Neural cell (in vitro differentiated cells): Measurements from ENCODE around the gene CNTN4. TPM values are rescaled to one million over a fixed set of nuclear protein-coding genes. Genes with fewer than 3 reads are reported as not detected.

Source experiments
- H2AFZ ChIP-seq: fragments of 200-600, 300-800 bp; sonication (generic), shearing (Covaris generic); 2 replicates; pipeline ENCODE4 v1.6.0; 2014; ENCODE audit warnings: low read depth, mild to moderate bottlenecking, antibody characterized with exemption, low read length, moderate library complexity
- H3F3A ChIP-seq: fragments of 200-600 bp; shearing (Covaris generic); 2 replicates; pipeline ENCODE4 v1.6.1; 2016; ENCODE audit warnings: mild to moderate bottlenecking, moderate library complexity, mixed read lengths, antibody characterized with exemption, low read length; ENCODE audit not compliant: insufficient read depth, poor library complexity, severe bottlenecking
- H3K27ac ChIP-seq: fragments of 200-600, 300-800 bp; sonication (generic), shearing (Covaris generic); 2 replicates; pipeline ENCODE4 v1.5.1; 2014; ENCODE audit warnings: mild to moderate bottlenecking, low read length, moderate library complexity
- H3K27me3 ChIP-seq: fragments of 300-800, 200-600 bp; sonication (generic), shearing (Covaris generic); 2 replicates; pipeline ENCODE4 v1.6.0; 2014; ENCODE audit warnings: mild to moderate bottlenecking, low read depth, low read length, moderate library complexity; ENCODE audit not compliant: insufficient read depth
- H3K36me3 ChIP-seq: fragments of 300-800, 200-600 bp; sonication (generic), shearing (Covaris generic); 2 replicates; pipeline ENCODE4 v1.5.1; 2014; ENCODE audit warnings: mild to moderate bottlenecking, antibody characterized with exemption, low read length, moderate library complexity; ENCODE audit not compliant: insufficient read depth
- H3K4me2 ChIP-seq: fragments of 300-800, 200-600 bp; sonication (generic), shearing (Covaris generic); 2 replicates; pipeline ENCODE4 v1.6.0; 2014; ENCODE audit warnings: mild to moderate bottlenecking, low read length
- H3K4me3 ChIP-seq: fragments of 300-800, 200-600 bp; sonication (generic), shearing (Covaris generic); 2 replicates; pipeline ENCODE4 v1.5.1; 2014; ENCODE audit warnings: mild to moderate bottlenecking, low read length, moderate library complexity
- H3K79me2 ChIP-seq: fragments of 200-600 bp; shearing (Covaris generic); replicated peaks from 2 replicates; pipeline ENCODE4 v1.6.0; 2014; ENCODE audit warnings: mild to moderate bottlenecking, low read length, moderate library complexity; ENCODE audit not compliant: insufficient read depth
- H3K9ac ChIP-seq: fragments of 300-800, 200-600 bp; sonication (generic), shearing (Covaris generic); 2 replicates; pipeline ENCODE4 v1.6.1; 2016; ENCODE audit warnings: mild to moderate bottlenecking, low read length, mixed read lengths
- H3K9me2 ChIP-seq: fragments of 200-600 bp; shearing (Covaris generic); 2 replicates; pipeline ENCODE4 v1.6.1; 2016; ENCODE audit warnings: mild to moderate bottlenecking, low read length, mixed read lengths; ENCODE audit not compliant: insufficient read depth
- H3K9me3 ChIP-seq: fragments of 200-600, 300-800 bp; sonication (generic), shearing (Covaris generic); 2 replicates; pipeline ENCODE4 v1.6.1; 2016; ENCODE audit warnings: mild to moderate bottlenecking, mixed run types, low read length, moderate library complexity, mixed read lengths
- H4K20me1 ChIP-seq: fragments of 200-600 bp; shearing (Covaris generic); 2 replicates; pipeline ENCODE4 v1.6.1; 2016; ENCODE audit warnings: mild to moderate bottlenecking, mixed run types; ENCODE audit not compliant: insufficient read depth
- CTCF ChIP-seq: fragments of 450-650 bp; IDR thresholded peaks from 2 replicates; pipeline ENCODE4 v1.5.1; 2014; ENCODE audit warnings: antibody characterized with exemption, mild to moderate bottlenecking, moderate library complexity; ENCODE audit not compliant: poor library complexity, severe bottlenecking
- EP300 ChIP-seq: fragments of 450-650 bp; conservative IDR thresholded peaks from 2 replicates; pipeline ENCODE4 v1.6.1; 2014; ENCODE audit warnings: antibody characterized with exemption, mild to moderate bottlenecking, moderate library complexity; ENCODE audit not compliant: poor library complexity, severe bottlenecking
- EZH2 ChIP-seq: fragments of 200-600, 300-800 bp; shearing (Covaris generic), sonication (generic); IDR thresholded peaks from 2 replicates; pipeline ENCODE4 v1.6.1; 2014; ENCODE audit warnings: antibody characterized with exemption, low read length, borderline replicate concordance, mild to moderate bottlenecking; ENCODE audit not compliant: insufficient read depth, poor library complexity, severe bottlenecking
- MXI1 ChIP-seq: fragments of 450-650 bp; conservative IDR thresholded peaks from 2 replicates; pipeline ENCODE4 v1.6.1; 2014; ENCODE audit warnings: antibody characterized with exemption, mild to moderate bottlenecking; ENCODE audit not compliant: poor library complexity, severe bottlenecking
- POLR2AphosphoS5 ChIP-seq: IDR thresholded peaks from 2 replicates; pipeline ENCODE4 v1.6.1; 2012
- RAD21 ChIP-seq: fragments of 450-650 bp; conservative IDR thresholded peaks from 2 replicates; pipeline ENCODE4 v1.6.1; 2014; ENCODE audit warnings: antibody characterized with exemption, mild to moderate bottlenecking, moderate library complexity
- REST ChIP-seq: IDR thresholded peaks from 2 replicates; pipeline ENCODE4 v1.6.1; 2012; ENCODE audit warnings: borderline replicate concordance
- SMC3 ChIP-seq: fragments of 450-650 bp; conservative IDR thresholded peaks from 2 replicates; pipeline ENCODE4 v1.6.1; 2014; ENCODE audit warnings: antibody characterized with exemption, mild to moderate bottlenecking, moderate library complexity; ENCODE audit not compliant: poor library complexity
- TAF1 ChIP-seq: IDR thresholded peaks from 2 replicates; pipeline ENCODE4 v1.6.1; 2012; ENCODE audit warnings: low read depth
- polyA plus RNA-seq: library from polyadenylated mRNA; depleted of rRNA; stranded (reverse); fragments of >200 nt; gene quantifications from 2 replicates; pipeline ENCODE4 v1.2.3, GENCODE V29; 2014

Gene CNTN4
- polyA plus RNA-seq, 1 donor from 2014 or later, result 10.6 TPM

GRCh38 chr3:2212206-2212605 is 113.5 kb downstream of the CNTN4 start:
- no peak overlapping the region for H3K27ac ChIP-seq
- H3K4me3 ChIP-seq, result no peak overlapping the region
- TF ChIP-seq REST (no peak), EP300 (no peak), RAD21 (no peak), TAF1 (no peak), MXI1 (no peak), SMC3 (no peak), CTCF (no peak), EZH2 (no peak), POLR2AphosphoS5 (no peak)
- no peaks in the 10 kb centered on the region for H3F3A ChIP-seq
- no peaks in the 10 kb centered on the region for H3K9me2 ChIP-seq
- H3K9me3 ChIP-seq, result no peaks in the 10 kb centered on the region
- no peak overlapping the region for H2AFZ ChIP-seq
- H3K4me2 ChIP-seq, result no peak overlapping the region
- H3K36me3 ChIP-seq, result no peaks in the 10 kb centered on the region
- H3K27me3 ChIP-seq, result no peaks in the 10 kb centered on the region
- H3K9ac ChIP-seq, result no peak overlapping the region
- H4K20me1 ChIP-seq, result no peaks in the 10 kb centered on the region
- H3K79me2 ChIP-seq, result no peaks in the 10 kb centered on the region

GRCh38 chr3:2218375-2218774 is 119.7 kb downstream of the CNTN4 start:
- H2AFZ ChIP-seq, result no peak overlapping the region
- no peaks in the 10 kb centered on the region for H3K9me2 ChIP-seq
- no peaks in the 10 kb centered on the region for H4K20me1 ChIP-seq
- no peak overlapping the region for H3K4me3 ChIP-seq
- no peak for TF ChIP-seq CTCF
- H3K4me2 ChIP-seq, result no peak overlapping the region
- no peaks in the 10 kb centered on the region for H3K36me3 ChIP-seq
- H3K27ac ChIP-seq, result no peak overlapping the region
- H3K9me3 ChIP-seq, result no peaks in the 10 kb centered on the region
- H3K79me2 ChIP-seq, result no peaks in the 10 kb centered on the region
- H3F3A ChIP-seq, result no peaks in the 10 kb centered on the region
- no peaks in the 10 kb centered on the region for H3K27me3 ChIP-seq
- H3K9ac ChIP-seq, result no peak overlapping the region
